ENCODE results near the gene APEH.
"Not testable (repeated sequence)": the region's sequence is repeated elsewhere in the genome, so short reads cannot be mapped to it uniquely, and the experiment has no call there.

Gene APEH

DNA sequence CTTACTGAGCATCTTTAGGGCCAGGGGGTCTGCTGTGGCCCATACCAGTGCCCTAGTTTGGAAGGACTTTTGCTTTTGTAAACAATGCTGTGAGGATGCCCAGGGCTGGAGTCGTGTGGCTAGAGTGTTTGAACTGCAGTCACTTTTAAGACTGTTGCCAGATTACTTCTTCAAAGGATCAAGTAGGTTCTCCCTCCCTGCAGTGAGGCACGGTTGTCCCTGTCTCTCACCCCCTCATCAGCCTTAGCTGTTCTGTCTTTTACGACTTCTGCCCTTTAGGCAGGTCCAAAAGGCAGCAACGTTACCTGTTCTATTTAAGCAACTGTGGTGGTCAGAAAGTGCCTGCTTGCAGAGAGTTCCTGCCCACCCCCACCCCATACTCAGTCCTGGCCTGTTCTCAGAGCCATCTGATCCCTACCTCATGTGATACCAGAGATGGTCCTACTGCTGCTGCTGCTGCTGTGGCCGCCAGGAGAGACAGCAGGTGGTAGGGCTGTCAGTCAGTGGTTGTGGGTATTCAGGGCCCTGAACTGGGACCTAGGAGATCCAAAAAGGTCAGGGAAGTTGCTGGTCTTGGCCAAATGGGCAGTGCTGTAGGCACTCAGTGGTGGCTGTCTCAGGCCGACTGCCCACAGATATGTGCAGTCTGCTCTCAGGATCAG lies 20.4 kb downstream of the APEH start:
- DNase-seq = not testable (repeated sequence)

GRCh38 chr3:49695350-49696015 lies 21.3 kb downstream of the APEH start:
- DNase-seq = not testable (repeated sequence)

DNA sequence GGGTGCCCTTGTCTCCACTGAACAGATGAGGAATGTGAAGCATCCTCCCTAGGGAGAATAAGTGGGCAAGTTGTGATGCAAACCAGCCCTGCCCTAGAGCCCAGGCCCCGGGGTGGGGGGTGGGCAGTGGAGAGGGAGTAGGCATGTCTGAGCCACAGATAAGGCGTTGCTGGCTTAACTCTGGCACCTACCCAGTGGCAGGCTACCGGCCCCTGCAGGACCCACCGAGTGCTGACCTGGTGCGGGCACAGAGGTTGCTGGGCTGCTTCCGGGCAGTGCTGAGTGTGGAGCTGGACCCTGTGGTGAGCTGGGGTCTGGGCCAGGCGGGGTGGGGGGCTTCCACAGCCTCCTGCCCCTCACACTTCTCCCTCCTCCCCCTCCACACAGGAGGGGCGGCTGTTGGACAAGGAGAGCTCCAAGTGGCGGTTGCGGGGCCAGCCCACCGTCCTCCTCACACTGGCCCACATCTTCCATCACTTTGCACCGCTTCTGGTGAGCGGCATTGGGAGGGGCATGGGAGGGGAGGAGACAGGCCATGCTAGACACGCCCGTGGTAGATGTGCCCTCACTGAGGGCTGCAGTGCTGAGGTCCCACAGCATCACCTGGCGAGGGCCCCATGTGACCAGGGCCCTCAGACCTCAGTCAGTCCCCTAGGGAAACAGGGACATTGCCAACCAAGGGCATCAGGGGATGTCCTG lies 25.3 kb downstream of the APEH start:
- no peak for DNase-seq

GRCh38 chr3:49700014-49700413 lies 25.9 kb downstream of the APEH start:
- no peak for DNase-seq

DNA sequence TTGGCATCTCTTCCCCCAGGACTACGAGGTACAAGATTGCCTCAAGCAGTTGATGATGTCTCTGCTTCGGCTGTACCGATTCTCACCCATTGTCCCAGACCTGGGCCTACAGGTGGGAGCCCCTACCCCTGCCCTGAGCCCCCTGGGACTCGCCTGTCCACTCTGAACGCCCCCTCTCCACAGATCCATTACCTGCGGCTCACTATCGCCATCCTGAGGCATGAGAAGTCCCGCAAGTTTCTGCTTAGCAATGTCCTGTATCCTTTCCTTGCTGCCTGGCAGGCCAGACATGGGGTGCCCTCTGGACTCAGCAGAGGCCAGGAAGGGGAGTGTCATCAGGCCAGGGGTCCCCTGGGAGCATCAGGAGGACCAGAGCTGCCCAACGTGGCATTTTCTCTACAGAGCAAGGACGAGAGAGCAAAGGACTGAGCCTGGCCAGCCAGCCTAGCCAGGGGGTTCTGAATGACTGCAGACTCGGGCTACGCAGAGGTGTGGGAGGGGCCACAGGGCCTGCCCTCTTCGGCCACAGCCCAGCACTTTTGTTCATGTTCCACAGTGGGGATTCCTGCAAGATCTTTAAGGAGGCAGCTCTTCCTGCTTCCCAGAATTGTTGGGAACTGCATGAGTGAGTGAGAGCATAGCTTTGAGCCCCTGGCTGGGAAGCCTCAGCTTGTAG lies 26.4 kb downstream of the APEH start:
- DNase-seq = no peak

GRCh38 chr3:49701388-49702077 lies 27.4 kb downstream of the APEH start:
- DNase-seq = no peak

GRCh38 chr3:49702672-49703071 lies 28.5 kb downstream of the APEH start:
- DNase-seq = no peak

- peak; percentile 70 for DNase-seq
Measured at GRCh38 chr3:49703443-49703927, 29.3 kb downstream of the APEH start.

GRCh38 chr3:49703956-49704355 lies 29.8 kb downstream of the APEH start:
- no peak for DNase-seq

- no peak for DNase-seq
Measured at GRCh38 chr3:49704629-49705028, 30.5 kb downstream of the APEH start.

- DNase-seq = no peak
Measured at GRCh38 chr3:49705390-49705960, 31.3 kb downstream of the APEH start.

DNA sequence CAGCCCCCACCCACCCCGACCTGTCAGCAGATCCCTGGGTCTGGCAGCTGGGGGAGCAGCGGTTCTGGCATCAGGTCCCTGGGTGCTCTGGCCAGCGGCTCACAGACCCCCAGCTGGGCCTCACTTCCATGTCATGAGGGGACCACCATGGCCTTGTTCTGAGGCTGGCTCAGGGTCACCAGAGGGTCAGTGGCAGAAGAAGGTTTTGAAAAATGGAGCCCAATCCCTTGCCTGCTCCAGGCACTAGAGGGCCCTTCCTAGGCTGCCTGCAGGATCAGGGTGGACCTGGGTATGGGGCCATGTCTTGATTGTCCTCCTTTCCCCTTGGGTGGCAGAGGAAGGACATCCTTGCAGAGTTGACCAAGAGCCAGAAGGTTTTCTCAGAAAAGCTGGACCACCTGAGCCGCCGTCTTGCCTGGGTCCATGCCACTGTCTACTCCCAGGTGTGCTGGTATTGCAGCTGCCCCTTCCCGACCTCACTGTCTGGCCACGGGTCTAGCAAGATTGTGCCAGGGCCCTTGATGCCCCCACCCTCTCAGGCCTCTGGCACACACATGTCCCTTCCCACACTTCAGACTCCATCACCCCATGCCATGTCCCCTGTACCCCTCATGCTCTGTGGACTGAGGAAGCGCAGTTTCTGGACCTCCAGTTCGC lies 32.4 kb downstream of the APEH start:
- no peak for DNase-seq

GRCh38 chr3:49707113-49707480 lies 32.9 kb downstream of the APEH start:
- DNase-seq = no peak

DNA sequence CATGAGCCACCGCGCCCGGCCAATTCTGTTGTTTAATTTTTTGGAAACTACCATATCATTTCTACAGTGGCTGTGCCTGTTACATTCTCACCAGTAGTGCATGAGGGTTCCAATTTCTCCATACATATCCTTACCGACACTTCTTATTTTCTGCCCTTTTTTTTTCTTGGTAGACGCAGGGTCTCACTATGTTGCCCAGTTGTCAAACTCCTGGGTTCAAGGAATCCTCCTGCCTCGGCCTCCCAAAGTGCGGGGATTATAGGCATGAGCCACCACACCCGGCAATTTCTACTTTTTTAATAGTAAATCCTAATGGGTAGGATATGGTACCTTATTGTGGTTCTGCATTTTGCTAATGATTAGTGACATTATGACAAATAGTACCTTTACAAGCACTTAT lies 35.7 kb downstream of the APEH start:
- DNase-seq = no peak

GRCh38 chr3:49711489-49711888 lies 37.3 kb downstream of the APEH start:
- DNase-seq = no peak

- DNase-seq = no peak
Measured at GRCh38 chr3:49712166-49712565, 38.0 kb downstream of the APEH start.

DNA sequence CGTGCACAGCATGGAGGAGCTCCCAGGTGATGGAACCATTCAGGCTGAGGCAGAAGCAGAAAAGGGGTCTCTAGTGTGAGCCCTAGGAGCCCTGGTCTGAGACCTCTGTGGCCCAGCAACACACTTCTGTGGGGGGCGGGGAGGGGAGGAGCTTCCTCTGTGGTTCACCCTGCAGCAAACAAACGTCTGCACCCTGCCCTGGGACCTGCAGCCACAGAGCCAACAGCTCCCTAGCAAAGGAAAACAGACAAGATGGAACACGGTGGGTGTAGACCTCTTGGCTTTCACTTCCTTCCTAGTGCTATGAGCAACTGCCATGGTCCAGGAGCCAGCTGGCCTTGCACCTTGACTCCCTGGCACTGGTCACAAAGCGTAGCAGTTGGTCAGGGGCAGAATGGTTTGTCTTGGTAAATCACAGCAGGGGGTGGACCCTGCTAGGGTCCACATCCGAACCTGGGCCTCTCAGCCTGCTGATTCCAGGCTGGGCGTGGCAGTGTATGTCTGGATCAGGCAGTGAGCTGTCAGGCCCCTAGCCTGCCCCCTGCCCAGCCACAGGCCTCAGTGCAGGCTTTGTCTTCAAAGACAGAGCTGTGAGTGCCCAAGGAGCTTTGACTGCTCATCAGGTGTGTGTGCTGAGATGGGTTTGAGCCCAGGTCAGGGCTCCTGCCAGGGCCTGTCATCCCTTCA lies 38.6 kb downstream of the APEH start:
- DNase-seq = no peak

DNA sequence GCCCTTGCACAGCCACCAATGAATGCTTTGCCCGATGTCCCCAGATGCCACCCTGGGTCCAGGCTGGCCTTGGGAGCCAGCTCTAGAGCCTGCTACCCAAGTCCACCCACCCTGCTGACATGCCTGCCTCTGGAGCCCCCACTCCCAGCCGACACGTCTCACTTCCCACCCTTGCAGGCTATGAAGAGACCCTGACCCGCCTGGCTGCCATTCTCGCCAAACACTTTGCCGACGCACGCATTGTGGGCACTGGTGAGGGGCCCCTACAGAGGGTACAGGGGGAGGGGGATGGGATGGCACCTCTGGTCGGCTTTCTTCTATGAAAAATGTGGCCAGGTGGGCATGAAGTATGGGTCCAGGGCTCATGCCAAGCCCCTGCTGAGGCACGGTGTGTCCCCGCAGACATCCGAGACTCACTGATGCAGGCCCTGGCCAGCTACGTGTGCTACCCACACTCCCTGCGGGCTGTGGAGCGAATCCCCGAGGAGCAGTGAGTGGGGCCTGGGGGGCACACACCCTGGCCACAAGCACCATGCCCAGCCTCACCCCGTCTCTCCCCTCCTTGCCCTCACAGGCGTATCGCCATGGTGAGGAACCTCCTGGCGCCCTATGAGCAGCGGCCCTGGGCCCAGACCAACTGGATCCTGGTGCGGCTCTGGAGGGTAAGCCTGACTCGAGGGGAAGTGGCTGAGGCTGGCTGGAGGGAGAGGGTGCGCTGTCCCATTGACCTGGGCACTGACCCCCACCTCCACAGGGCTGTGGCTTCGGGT lies 39.4 kb downstream of the APEH start:
- DNase-seq = no peak

GRCh38 chr3:49714728-49715550 lies 40.8 kb downstream of the APEH start:
- no peak for DNase-seq
